GM23248 (cell line): ENCODE results near the gene HYOU1.

Source experiments
- EZH2 ChIP-seq: fragments of 200-600 bp; sonication (generic); IDR thresholded peaks from 2 replicates; pipeline ENCODE4 v1.6.1; 2018; ENCODE audit warnings: antibody characterized with exemption, mild to moderate bottlenecking; ENCODE audit not compliant: insufficient read depth, poor library complexity, severe bottlenecking
- EZH2phosphoT487 ChIP-seq: fragments of 200-600 bp; sonication (generic); IDR thresholded peaks from 2 replicates; pipeline ENCODE4 v1.6.1; 2018; ENCODE audit warnings: antibody characterized with exemption, moderate library complexity, mild to moderate bottlenecking, low read depth; ENCODE audit not compliant: insufficient read depth

DNA sequence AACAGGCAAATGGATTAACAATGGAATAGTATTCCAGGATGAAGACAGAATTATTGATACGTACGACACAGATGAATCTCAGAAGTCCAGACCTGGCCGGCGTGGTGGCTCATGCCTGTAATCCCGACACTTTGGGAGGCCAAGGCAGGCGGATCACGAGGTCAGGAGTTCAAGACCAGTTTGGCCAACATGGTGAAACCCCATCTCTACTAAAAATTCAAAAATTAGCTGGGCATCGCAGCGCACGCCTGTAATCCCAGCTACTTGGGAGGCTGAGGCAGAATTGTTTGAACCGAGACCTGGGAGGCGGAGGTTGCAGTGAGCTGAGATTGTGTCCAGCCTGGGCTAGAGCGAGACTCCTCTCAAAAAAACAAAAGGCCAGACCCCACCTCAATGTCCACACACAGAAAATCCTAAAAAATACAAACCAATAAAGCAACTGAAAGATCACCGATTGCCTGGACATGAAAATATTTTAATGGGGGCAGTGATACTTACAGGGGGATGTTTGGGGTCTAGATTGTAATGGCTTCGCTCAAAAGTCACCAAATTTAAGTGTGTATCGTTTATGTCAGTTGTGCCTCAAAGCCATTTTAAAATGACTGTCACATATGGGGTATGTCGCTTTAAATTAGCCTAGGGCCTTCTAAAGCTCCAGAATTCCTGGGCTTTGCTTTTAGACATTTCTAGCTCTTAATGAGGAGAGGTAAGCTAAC lies 42.6 kb downstream of the HYOU1 start:
- TF ChIP-seq EZH2phosphoT487 (no peak), EZH2 (no peak)
